IMR-90 (cell line): ENCODE measurements around the gene NPAS3. TPM values are rescaled to one million over a fixed set of nuclear protein-coding genes. Genes with fewer than 3 reads are reported as not detected.

ENCODE experiments used
- ATAC-seq: fragments of 200-7000 bp; cut with Tn5 transposase; 2 replicates; pipeline ENCODE4 v1.9.1; 2020; ENCODE audit warnings: low read depth, mild to moderate bottlenecking, moderate library complexity
- BruUV-seq: library from RNA; stranded (reverse); fragments of 400-500 nt; replicated peaks from 2 replicates; lab custom pipeline; 2021; lab: Mats Ljungman, UMichigan
- CTCF ChIA-PET: fragments of 300-600 bp; formaldehyde crosslinking; extraction: SDS; loops from one replicate; lab custom pipeline; 2021; ENCODE audit warnings: antibody characterized with exemption; lab: Yijun Ruan, JAX
- POLR2A ChIA-PET: fragments of 300-600 bp; sonication (Branson Sonifier 250); formaldehyde crosslinking; loops from one replicate; lab custom pipeline; 2022; ENCODE audit warnings: antibody characterized with exemption; ENCODE audit not compliant: unreplicated experiment; lab: Charles Lee
- DNase-seq: peaks from one replicate; pipeline ENCODE4 v3.0.0; 2013
- H2AFZ ChIP-seq: replicated peaks from 2 replicates; pipeline ENCODE3; 2013; ENCODE audit warnings: low read length, mild to moderate bottlenecking; ENCODE audit not compliant: poor library complexity
- H2AK5ac ChIP-seq: 2 replicates; pipeline ENCODE4 v1.6.1; 2013; ENCODE audit warnings: low read depth, low read length, inconsistent platforms
- H2AK9ac ChIP-seq: replicated peaks from 2 replicates; pipeline ENCODE3; 2013; ENCODE audit warnings: mild to moderate bottlenecking, low read depth, low read length, moderate library complexity; ENCODE audit not compliant: poor library complexity
- H2BK120ac ChIP-seq: 2 replicates; pipeline ENCODE4 v1.6.1; 2013; ENCODE audit warnings: low read depth, low read length, inconsistent platforms
- H2BK15ac ChIP-seq: 3 replicates; pipeline ENCODE4 v1.6.1; 2013; ENCODE audit warnings: low read depth, low read length, inconsistent platforms
- H2BK20ac ChIP-seq: 2 replicates; pipeline ENCODE4 v1.6.1; 2013; ENCODE audit warnings: low read depth, mild to moderate bottlenecking, inconsistent platforms, low read length, moderate library complexity
- H2BK5ac ChIP-seq: 2 replicates; pipeline ENCODE4 v1.6.1; 2013; ENCODE audit warnings: mild to moderate bottlenecking, low read depth, low read length, inconsistent platforms; ENCODE audit not compliant: poor library complexity, severe bottlenecking
- H3K14ac ChIP-seq: replicated peaks from 2 replicates; pipeline ENCODE4 v1.6.1; 2013; ENCODE audit warnings: low read depth, low read length, inconsistent platforms
- H3K18ac ChIP-seq: 2 replicates; pipeline ENCODE4 v1.6.1; 2013; ENCODE audit warnings: low read depth, low read length, control low read depth
- H3K23ac ChIP-seq: 2 replicates; pipeline ENCODE4 v1.6.1; 2013; ENCODE audit warnings: low read depth, low read length, inconsistent platforms
- H3K27ac ChIP-seq: 2 replicates; pipeline ENCODE4 v1.5.1; 2013; ENCODE audit warnings: mild to moderate bottlenecking, control low read depth, low read length; ENCODE audit not compliant: insufficient read depth
- H3K27me3 ChIP-seq: 2 replicates; pipeline ENCODE4 v1.6.1; 2013; ENCODE audit warnings: low read length; ENCODE audit not compliant: control insufficient read depth, insufficient read depth
- H3K36me3 ChIP-seq: 2 replicates; pipeline ENCODE4 v1.6.1; 2013; ENCODE audit warnings: low read length, mixed read lengths; ENCODE audit not compliant: control insufficient read depth, insufficient read depth
- H3K4ac ChIP-seq: 2 replicates; pipeline ENCODE4 v1.6.1; 2013; ENCODE audit warnings: low read depth, low read length, inconsistent platforms
- H3K4me1 ChIP-seq: 2 replicates; pipeline ENCODE4 v1.6.1; 2013; ENCODE audit warnings: low read length, mixed read lengths; ENCODE audit not compliant: control insufficient read depth, insufficient read depth
- H3K4me2 ChIP-seq: 2 replicates; pipeline ENCODE4 v1.6.1; 2013; ENCODE audit warnings: low read depth, mild to moderate bottlenecking, control low read depth, low read length, moderate library complexity
- H3K4me3 ChIP-seq: 2 replicates; pipeline ENCODE4 v1.5.1; 2013; ENCODE audit warnings: low read depth, mild to moderate bottlenecking, control low read depth, low read length, moderate library complexity; ENCODE audit not compliant: insufficient read depth
- H3K56ac ChIP-seq: 2 replicates; pipeline ENCODE4 v1.6.1; 2013; ENCODE audit warnings: low read length, inconsistent platforms; ENCODE audit not compliant: insufficient read depth; ENCODE audit errors: extremely low read depth
- H3K79me1 ChIP-seq, 2 experiments: 2 replicates each; pipeline ENCODE4 v1.6.1; 2013; ENCODE audit warnings: low read length in 2 of 2, inconsistent platforms in 1 of 2, low read depth in 1 of 2
- H3K9ac ChIP-seq: 2 replicates; pipeline ENCODE4 v1.6.1; 2013; ENCODE audit warnings: low read depth, low read length, control low read depth
- H3K9me1 ChIP-seq: 2 replicates; pipeline ENCODE4 v1.6.1; 2013; ENCODE audit warnings: low read length, inconsistent platforms; ENCODE audit not compliant: insufficient read depth
- H3K9me3 ChIP-seq: 2 replicates; pipeline ENCODE4 v1.6.1; 2013; ENCODE audit warnings: low read length; ENCODE audit not compliant: control insufficient read depth, insufficient read depth
- H4K20me1 ChIP-seq: 2 replicates; pipeline ENCODE4 v1.6.1; 2013; ENCODE audit warnings: low read length, inconsistent platforms; ENCODE audit not compliant: insufficient read depth
- H4K5ac ChIP-seq: 2 replicates; pipeline ENCODE4 v1.6.1; 2013; ENCODE audit warnings: mild to moderate bottlenecking, low read depth, low read length, control low read depth
- H4K8ac ChIP-seq, 2 experiments: 2 replicates each; pipeline ENCODE4 v1.6.1; 2013; ENCODE audit warnings: low read depth in 2 of 2, low read length in 2 of 2, control low read depth in 1 of 2, inconsistent platforms in 1 of 2
- H4K91ac ChIP-seq: 2 replicates; pipeline ENCODE4 v1.6.1; 2013; ENCODE audit warnings: low read depth, low read length, inconsistent platforms; ENCODE audit not compliant: insufficient read depth
- BHLHE40 ChIP-seq: fragments of 150-350 bp; IDR thresholded peaks from 2 replicates; pipeline ENCODE4 v1.6.1; 2016; ENCODE audit warnings: mild to moderate bottlenecking, low read depth, low read length
- CEBPB ChIP-seq: IDR thresholded peaks from 2 replicates; pipeline ENCODE4 v1.6.1; 2012; ENCODE audit warnings: low read depth, low read length, improper control_type of control experiment
- CHD1 ChIP-seq: IDR thresholded peaks from 2 replicates; pipeline ENCODE4 v1.6.1; 2012; ENCODE audit warnings: low read depth, low read length, improper control_type of control experiment
- FOS ChIP-seq: fragments of 150-350 bp; IDR thresholded peaks from 2 replicates; pipeline ENCODE4 v1.6.1; 2016; ENCODE audit warnings: low read depth, low read length
- MAFK ChIP-seq: IDR thresholded peaks from 2 replicates; pipeline ENCODE4 v1.6.1; 2012; ENCODE audit warnings: low read depth, low read length, improper control_type of control experiment
- MAZ ChIP-seq: IDR thresholded peaks from 2 replicates; pipeline ENCODE4 v1.6.1; 2012; ENCODE audit warnings: low read depth, mild to moderate bottlenecking, low read length, improper control_type of control experiment, moderate library complexity, borderline replicate concordance
- MXI1 ChIP-seq: IDR thresholded peaks from 2 replicates; pipeline ENCODE4 v1.6.1; 2012; ENCODE audit warnings: low read depth, mild to moderate bottlenecking, low read length, moderate library complexity, borderline replicate concordance
- NFE2L2 ChIP-seq: fragments of 150-350 bp; IDR thresholded peaks from 2 replicates; pipeline ENCODE4 v1.6.1; 2016; ENCODE audit warnings: low read depth, mild to moderate bottlenecking, low read length
- POLR2A ChIP-seq: IDR thresholded peaks from 2 replicates; pipeline ENCODE4 v1.6.1; 2012; ENCODE audit warnings: mild to moderate bottlenecking, low read depth, low read length
- RAD21 ChIP-seq: IDR thresholded peaks from 2 replicates; pipeline ENCODE4 v1.6.1; 2012; ENCODE audit warnings: low read length, improper control_type of control experiment
- RCOR1 ChIP-seq: IDR thresholded peaks from 2 replicates; pipeline ENCODE4 v1.6.1; 2012; ENCODE audit warnings: mild to moderate bottlenecking, low read length, improper control_type of control experiment; ENCODE audit not compliant: insufficient replicate concordance
- RFX5 ChIP-seq: IDR thresholded peaks from 2 replicates; pipeline ENCODE4 v1.8.0; 2012; ENCODE audit warnings: low read depth, mild to moderate bottlenecking, low read length, moderate library complexity
- SMC3 ChIP-seq: fragments of 150-350 bp; IDR thresholded peaks from 2 replicates; pipeline ENCODE4 v1.6.1; 2016; ENCODE audit warnings: low read depth, mild to moderate bottlenecking, antibody characterized with exemption, low read length, moderate library complexity
- WGBS, 2 experiments: methylation state at CpG; one replicate each; pipeline versions ENCODE4 v1.1.5 to v1.1.7; 2013; ENCODE audit warnings: missing lambda C conversion rate in 2 of 2; ENCODE audit not compliant: insufficient read length in 1 of 2; ENCODE audit errors: extremely low coverage in 2 of 2; 5-methylcytosine and 5-hydroxymethylcytosine counted together
- dilution Hi-C: fragments of 300-500 bp; cut with HindIII; formaldehyde crosslinking; loops from one replicate; pipeline ENCODE4 v1.14.3; 2018; ENCODE audit warnings: low sequenced_read_pairs; ENCODE audit not compliant: unreplicated experiment
- in situ Hi-C: fragments of 300-500 bp; cut with MboI; formaldehyde crosslinking; loops from 3 replicates; pipeline ENCODE4 v1.14.3; 2019; ENCODE audit warnings: low sequenced_read_pairs, inconsistent platforms, mixed read lengths
- intact Hi-C: fragments of 100-400 bp; cut with micrococcal nuclease; formaldehyde crosslinking; loops from 2 replicates; pipeline ENCODE4 v1.10.0; 2022
- polyA plus RNA-seq, 3 experiments: library from polyadenylated mRNA; depleted of rRNA; stranded (reverse); fragments of >200 nt; gene quantifications; 2 replicates each; pipeline ENCODE4 v1.2.3, GENCODE V29; 2012; ENCODE audit warnings: low replicate concordance in 1 of 3
- total RNA-seq: library from RNA; depleted of rRNA; stranded (reverse); fragments of >200 nt; gene quantifications from 2 replicates; pipeline ENCODE4 v1.2.3, GENCODE V29; 2012
- TF ChIP-seq, protein P1 (sequence below): fragments of 150-350 bp; IDR thresholded peaks from 2 replicates; pipeline ENCODE4 v1.6.1; 2016; ENCODE audit warnings: low read depth, mild to moderate bottlenecking, low read length, moderate library complexity, borderline replicate concordance
- TF ChIP-seq, protein P2 (sequence below): fragments of 150-350 bp; IDR thresholded peaks from 2 replicates; pipeline ENCODE4 v1.6.1; 2017; ENCODE audit warnings: mild to moderate bottlenecking, antibody characterized with exemption, low read length, low read depth
- TF ChIP-seq, protein P3 (sequence below): conservative IDR thresholded peaks from 2 replicates; pipeline ENCODE4 v1.5.1; 2012; ENCODE audit warnings: mild to moderate bottlenecking, low read depth, low read length, improper control_type of control experiment

NPAS3 gene
- total and polyA plus RNA-seq, 2 of the 4 experiments (the other 2 are of a cell fraction), result not detected

DNA sequence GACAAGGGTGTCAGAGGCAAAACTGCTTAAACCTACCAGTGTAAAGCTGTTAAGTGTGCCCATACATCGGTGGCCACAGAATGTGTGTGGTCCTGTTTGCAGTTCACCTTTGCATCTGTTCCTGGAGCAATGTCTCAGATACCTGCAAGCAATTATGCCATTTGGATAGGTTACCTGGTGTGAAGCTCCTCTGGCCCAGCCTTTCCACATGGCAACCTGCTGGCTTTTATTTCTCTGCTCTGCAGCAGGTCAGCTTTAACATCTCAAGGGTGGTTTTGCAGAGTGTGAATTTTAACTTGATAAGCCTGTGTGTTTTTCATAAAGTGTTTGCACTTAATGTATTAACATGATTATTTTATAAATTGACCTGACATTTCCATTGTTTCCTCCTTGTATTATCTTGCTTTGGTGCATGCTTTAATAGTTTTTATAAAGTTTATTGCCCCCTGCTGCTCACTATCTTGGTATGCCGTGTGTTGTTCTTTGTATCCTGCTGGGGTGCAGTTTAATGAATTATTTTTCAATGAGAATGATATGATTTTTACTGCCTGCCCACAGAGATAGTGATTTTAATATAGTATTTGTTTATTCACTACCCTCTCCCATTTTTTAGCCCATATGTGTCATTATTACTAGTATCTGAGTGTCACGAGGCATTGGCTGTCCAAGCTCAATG, 403.8 kb downstream of the NPAS3 start:
- intact Hi-C loops (no loop called here), dilution Hi-C loops (no loop called here)

More for the DNA sequence above, 403.8 kb downstream of the NPAS3 start:
- no peak overlapping the region for H4K91ac ChIP-seq
- H2AK9ac ChIP-seq, result no peak overlapping the region
- H3K79me1 ChIP-seq, result no peaks in the 10 kb centered on the region
- H2BK120ac ChIP-seq, result no peak overlapping the region
- H4K8ac ChIP-seq, result no peak overlapping the region
- 40% methylated on average over 1 of the region's 3 CpGs; no CpG with 5 or more reads in 1 of the 2 experiments for WGBS, 2 experiments
- no peaks in the 10 kb centered on the region for H3K36me3 ChIP-seq
- no peak overlapping the region for H3K23ac ChIP-seq
- no peak overlapping the region for H2BK5ac ChIP-seq
- no peak overlapping the region for H3K18ac ChIP-seq
- POLR2A ChIA-PET, result no interaction called here
- no peaks in the 10 kb centered on the region for H4K20me1 ChIP-seq
- no peak overlapping the region for H3K4ac ChIP-seq
- no peak overlapping the region for H2AK5ac ChIP-seq
- no peaks in the 10 kb centered on the region for H3K27me3 ChIP-seq
- ATAC-seq (no peak), DNase-seq (no peak)
- no peak overlapping the region for H3K56ac ChIP-seq
- H2BK20ac ChIP-seq, result no peak overlapping the region
- H2AFZ ChIP-seq, result no peak overlapping the region
- H3K4me3 ChIP-seq, result no peak overlapping the region
- in situ Hi-C loops, result no loop called here
- no peak overlapping the region for H3K4me2 ChIP-seq
- no peaks in the 10 kb centered on the region for H3K9me1 ChIP-seq
- H3K9ac ChIP-seq, result no peak overlapping the region
- H3K4me1 ChIP-seq, result no peaks in the 10 kb centered on the region
- no peak overlapping the region for H4K5ac ChIP-seq
- no peak overlapping the region for H3K27ac ChIP-seq
- TF ChIP-seq, protein P1, sequence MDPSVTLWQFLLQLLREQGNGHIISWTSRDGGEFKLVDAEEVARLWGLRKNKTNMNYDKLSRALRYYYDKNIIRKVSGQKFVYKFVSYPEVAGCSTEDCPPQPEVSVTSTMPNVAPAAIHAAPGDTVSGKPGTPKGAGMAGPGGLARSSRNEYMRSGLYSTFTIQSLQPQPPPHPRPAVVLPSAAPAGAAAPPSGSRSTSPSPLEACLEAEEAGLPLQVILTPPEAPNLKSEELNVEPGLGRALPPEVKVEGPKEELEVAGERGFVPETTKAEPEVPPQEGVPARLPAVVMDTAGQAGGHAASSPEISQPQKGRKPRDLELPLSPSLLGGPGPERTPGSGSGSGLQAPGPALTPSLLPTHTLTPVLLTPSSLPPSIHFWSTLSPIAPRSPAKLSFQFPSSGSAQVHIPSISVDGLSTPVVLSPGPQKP, result no peak
- TF ChIP-seq CEBPB (no peak), FOS (no peak), BHLHE40 (no peak), SMC3 (no peak), MAFK (no peak), RCOR1 (no peak), RAD21 (no peak), CHD1 (no peak), MAZ (no peak), POLR2A (no peak), NFE2L2 (no peak), RFX5 (no peak), MXI1 (no peak)
- TF ChIP-seq, protein P2, sequence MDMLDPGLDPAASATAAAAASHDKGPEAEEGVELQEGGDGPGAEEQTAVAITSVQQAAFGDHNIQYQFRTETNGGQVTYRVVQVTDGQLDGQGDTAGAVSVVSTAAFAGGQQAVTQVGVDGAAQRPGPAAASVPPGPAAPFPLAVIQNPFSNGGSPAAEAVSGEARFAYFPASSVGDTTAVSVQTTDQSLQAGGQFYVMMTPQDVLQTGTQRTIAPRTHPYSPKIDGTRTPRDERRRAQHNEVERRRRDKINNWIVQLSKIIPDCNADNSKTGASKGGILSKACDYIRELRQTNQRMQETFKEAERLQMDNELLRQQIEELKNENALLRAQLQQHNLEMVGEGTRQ, result no peak
- TF ChIP-seq, protein P3, sequence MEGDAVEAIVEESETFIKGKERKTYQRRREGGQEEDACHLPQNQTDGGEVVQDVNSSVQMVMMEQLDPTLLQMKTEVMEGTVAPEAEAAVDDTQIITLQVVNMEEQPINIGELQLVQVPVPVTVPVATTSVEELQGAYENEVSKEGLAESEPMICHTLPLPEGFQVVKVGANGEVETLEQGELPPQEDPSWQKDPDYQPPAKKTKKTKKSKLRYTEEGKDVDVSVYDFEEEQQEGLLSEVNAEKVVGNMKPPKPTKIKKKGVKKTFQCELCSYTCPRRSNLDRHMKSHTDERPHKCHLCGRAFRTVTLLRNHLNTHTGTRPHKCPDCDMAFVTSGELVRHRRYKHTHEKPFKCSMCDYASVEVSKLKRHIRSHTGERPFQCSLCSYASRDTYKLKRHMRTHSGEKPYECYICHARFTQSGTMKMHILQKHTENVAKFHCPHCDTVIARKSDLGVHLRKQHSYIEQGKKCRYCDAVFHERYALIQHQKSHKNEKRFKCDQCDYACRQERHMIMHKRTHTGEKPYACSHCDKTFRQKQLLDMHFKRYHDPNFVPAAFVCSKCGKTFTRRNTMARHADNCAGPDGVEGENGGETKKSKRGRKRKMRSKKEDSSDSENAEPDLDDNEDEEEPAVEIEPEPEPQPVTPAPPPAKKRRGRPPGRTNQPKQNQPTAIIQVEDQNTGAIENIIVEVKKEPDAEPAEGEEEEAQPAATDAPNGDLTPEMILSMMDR, result no peak
- BruUV-seq, result no TSS peak
- H3K9me3 ChIP-seq, result no peaks in the 10 kb centered on the region
- H3K14ac ChIP-seq, result no peak overlapping the region
- no peak overlapping the region for H2BK15ac ChIP-seq
- CTCF ChIA-PET, result no interaction called here
